Pulmonary artery endothelial cell (primary cell): ENCODE results near the gene SLC30A7. TPM values are rescaled to one million over a fixed set of nuclear protein-coding genes. Genes with fewer than 3 reads are reported as not detected.

Source experiments
- DNase-seq: peaks from one replicate; pipeline ENCODE4 v3.0.0-alpha.2; 2011; ENCODE audit warnings: low read depth, low spot score
- total RNA-seq: library from RNA; depleted of rRNA; stranded (reverse); fragments of >200 nt; gene quantifications from 2 replicates; pipeline ENCODE4 v1.2.3, GENCODE V29; 2014

Gene SLC30A7
- total RNA-seq, 1 donor from 2014 or later, result 42.9 TPM

- no peak for DNase-seq
Observed at GRCh38 chr1:101025283-101025656, 129.4 kb downstream of the SLC30A7 start.

- DNase-seq, result peak; percentile 71
Observed at GRCh38 chr1:101025657-101026429, 130.0 kb downstream of the SLC30A7 start, which contains the start of gene DPH5. Gene DPH5 (minus strand): TSS chr1:101025784. CDS start chr1:101025443, 341 bp downstream.

GRCh38 chr1:101026430-101026788 lies 130.5 kb downstream of the SLC30A7 start:
- DNase-seq, result no peak

- DNase-seq, result no peak
Observed at GRCh38 chr1:101027194-101027772, 131.4 kb downstream of the SLC30A7 start.

GRCh38 chr1:101028466-101028865 lies 132.6 kb downstream of the SLC30A7 start:
- DNase-seq, result no peak

GRCh38 chr1:101029184-101029583 lies 133.3 kb downstream of the SLC30A7 start:
- DNase-seq, result no peak

GRCh38 chr1:101030881-101031280 lies 135.0 kb downstream of the SLC30A7 start:
- no peak for DNase-seq

Other genes with a start within 250 kb of the SLC30A7 start
- 13.8 and 37.1 TPM in 2 replicates for gene VCAM1, start 176.3 kb upstream of the SLC30A7 start, total RNA-seq
- gene EXTL2, start 1.2 kb upstream of the SLC30A7 start, total RNA-seq, result 27.8 and 27.9 TPM in 2 replicates
- gene DPH5, start 129.7 kb downstream of the SLC30A7 start, total RNA-seq, result 24.6 and 27.6 TPM in 2 replicates